NCI-H187 (cell line): ENCODE results near the gene FBL.
"Not testable (repeated sequence)": the region's sequence is repeated elsewhere in the genome, so short reads cannot be mapped to it uniquely, and the experiment has no call there.

ENCODE experiments used
- DNase-seq, 2 experiments: peaks; one replicate each; lab custom pipeline; 2025; lab: John Stamatoyannopoulos, UW

FBL gene

GRCh38 chr19:39845933-39846677, at the start of gene FBL:
FBL (minus strand) TSS chr19:39846379; CDS start chr19:39846300, 79 bp downstream.
- DNase-seq = peak; percentile 89 to 97

- DNase-seq = not testable (repeated sequence)
These were observed 48.9 kb upstream of the FBL start for GRCh38 chr19:39895096-39895495.

- not testable (repeated sequence) for DNase-seq
These were observed 48.0 kb upstream of the FBL start for GRCh38 chr19:39894236-39894606.

GRCh38 chr19:39893366-39894235, 47.4 kb upstream of the FBL start:
- not testable (repeated sequence) for DNase-seq

- DNase-seq = not testable (repeated sequence)
These were observed 46.3 kb upstream of the FBL start for GRCh38 chr19:39892506-39892902.

- DNase-seq = not testable (repeated sequence)
These were observed 45.7 kb upstream of the FBL start for GRCh38 chr19:39891660-39892505.

GRCh38 chr19:39890755-39891551, 44.8 kb upstream of the FBL start:
- DNase-seq = no peak

GRCh38 chr19:39889872-39890754, 43.9 kb upstream of the FBL start:
- not testable (repeated sequence) for DNase-seq

GRCh38 chr19:39887456-39887951, 41.3 kb upstream of the FBL start:
- DNase-seq = not testable (repeated sequence)

- DNase-seq = not testable (repeated sequence)
These were observed 39.8 kb upstream of the FBL start for GRCh38 chr19:39885821-39886554.

GRCh38 chr19:39884721-39885120, 38.5 kb upstream of the FBL start:
- not testable (repeated sequence) for DNase-seq

GRCh38 chr19:39882645-39883044, 36.5 kb upstream of the FBL start:
- DNase-seq = not testable (repeated sequence)

- DNase-seq = not testable (repeated sequence)
These were observed 35.4 kb upstream of the FBL start for GRCh38 chr19:39881495-39882110.

GRCh38 chr19:39880241-39880640, 34.1 kb upstream of the FBL start:
- not testable (repeated sequence) for DNase-seq

- not testable (repeated sequence) for DNase-seq
These were observed 33.6 kb upstream of the FBL start for GRCh38 chr19:39879796-39880195.

- not testable (repeated sequence) for DNase-seq
These were observed 32.7 kb upstream of the FBL start for GRCh38 chr19:39878866-39879265.

GRCh38 chr19:39878398-39878797, 32.2 kb upstream of the FBL start:
- no peak for DNase-seq

GRCh38 chr19:39877982-39878381, 31.8 kb upstream of the FBL start:
- DNase-seq = not testable (repeated sequence)

GRCh38 chr19:39877488-39877887, 31.3 kb upstream of the FBL start:
- DNase-seq = not testable (repeated sequence)
